Osteocyte (in vitro differentiated cells): ENCODE measurements around the gene NCLN. TPM values are rescaled to one million over a fixed set of nuclear protein-coding genes. Genes with fewer than 3 reads are reported as not detected.
A peak's percentile ranks its signal among the peaks of the same experiment; 100 is the strongest.

Experiments
- DNase-seq: peaks from one replicate; pipeline ENCODE4 v3.0.0; 2021; ENCODE audit warnings: mixed read lengths; ENCODE audit not compliant: unreplicated experiment; ENCODE audit errors: extremely low spot score
- H3K27ac Mint-ChIP-seq: one replicate; pipeline ENCODE4 v1.8.0; 2021; ENCODE audit warnings: mild to moderate bottlenecking, mixed read lengths; ENCODE audit not compliant: unreplicated experiment
- H3K27me3 Mint-ChIP-seq: one replicate; pipeline ENCODE4 v1.8.0; 2021; ENCODE audit warnings: mixed read lengths; ENCODE audit not compliant: unreplicated experiment
- H3K36me3 Mint-ChIP-seq: one replicate; pipeline ENCODE4 v1.8.0; 2021; ENCODE audit warnings: mixed read lengths; ENCODE audit not compliant: unreplicated experiment
- H3K4me1 Mint-ChIP-seq: one replicate; pipeline ENCODE4 v1.8.0; 2021; ENCODE audit warnings: mixed read lengths; ENCODE audit not compliant: unreplicated experiment
- H3K4me3 Mint-ChIP-seq: one replicate; pipeline ENCODE4 v1.8.0; 2021; ENCODE audit warnings: mild to moderate bottlenecking, moderate library complexity, mixed read lengths; ENCODE audit not compliant: unreplicated experiment
- H3K9me3 Mint-ChIP-seq: one replicate; pipeline ENCODE4 v1.8.0; 2021; ENCODE audit warnings: mixed read lengths; ENCODE audit not compliant: unreplicated experiment
- CTCF ChIP-seq: fragments of 200-600 bp; sonication (generic); IDR thresholded peaks from 2 replicates; pipeline ENCODE4 v1.5.0; 2021; ENCODE audit warnings: antibody characterized with exemption, mild to moderate bottlenecking, moderate library complexity
- total RNA-seq: library from RNA; stranded (reverse); gene quantifications from 2 replicates; pipeline ENCODE4 v1.2.1, GENCODE V29; 2021

NCLN gene
- total RNA-seq, 1 donor from 2014 or later = 61.9 TPM

GRCh38 chr19:3175781-3176714, 9.7 kb upstream of the NCLN start:
- DNase-seq = no peak
- no peaks in the 10 kb centered on the region for H3K27me3 Mint-ChIP-seq
- peaks cover 3% of the 10 kb centered on the region for H3K4me1 Mint-ChIP-seq
- no peak overlapping the region for H3K4me3 Mint-ChIP-seq
- no peaks in the 10 kb centered on the region for H3K9me3 Mint-ChIP-seq
- no peak overlapping the region for H3K27ac Mint-ChIP-seq
- TF ChIP-seq CTCF = no peak
- no peaks in the 10 kb centered on the region for H3K36me3 Mint-ChIP-seq

GRCh38 chr19:3176715-3177501, 8.8 kb upstream of the NCLN start:
- DNase-seq = no peak
- Mint-ChIP-seq H3K4me1 (peaks cover 3% of the 10 kb centered on the region), H3K4me3 (no peak overlapping the region), H3K9me3 (no peaks in the 10 kb centered on the region), H3K36me3 (no peaks in the 10 kb centered on the region), H3K27ac (no peak overlapping the region), H3K27me3 (no peaks in the 10 kb centered on the region)
- no peak for TF ChIP-seq CTCF

GRCh38 chr19:3178377-3178972, 7.3 kb upstream of the NCLN start, which contains the start of gene S1PR4:
TSS of gene S1PR4 (plus strand) at chr19:3178769. CDS start at chr19:3178793, 24 bp downstream.
- no peak for TF ChIP-seq CTCF
- DNase-seq = peak; percentile 81
- Mint-ChIP-seq H3K4me3 (no peak within 1 kb of the TSS), H3K27ac (no peak within 1 kb of the TSS), H3K4me1 (peaks cover 3% of the 10 kb centered on the region), H3K27me3 (no peaks in the 10 kb centered on the region), H3K9me3 (no peaks in the 10 kb centered on the region), H3K36me3 (no peaks in the 10 kb centered on the region)

GRCh38 chr19:3178973-3179738, 6.6 kb upstream of the NCLN start:
- DNase-seq = no peak
- H3K4me3 Mint-ChIP-seq = no peak overlapping the region
- no peaks in the 10 kb centered on the region for H3K27me3 Mint-ChIP-seq
- TF ChIP-seq CTCF = no peak
- H3K4me1 Mint-ChIP-seq = peaks cover 3% of the 10 kb centered on the region
- no peak overlapping the region for H3K27ac Mint-ChIP-seq
- no peaks in the 10 kb centered on the region for H3K36me3 Mint-ChIP-seq
- no peaks in the 10 kb centered on the region for H3K9me3 Mint-ChIP-seq
